K562 (cell line): ENCODE data around the gene CRKL. TPM values are rescaled to one million over a fixed set of nuclear protein-coding genes. Genes with fewer than 3 reads are reported as not detected.

Experiments used
- BCLAF1 ChIP-seq, 2 experiments: fragments of 450-650 bp in 1 of 2; IDR thresholded peaks; 2 replicates each; pipeline ENCODE4 v1.6.1; 2011 to 2017; ENCODE audit warnings: low read depth in 2 of 2, antibody characterized with exemption in 1 of 2, borderline replicate concordance in 1 of 2, low read length in 1 of 2, mild to moderate bottlenecking in 1 of 2, mixed read lengths in 1 of 2; ENCODE audit not compliant: control insufficient read depth in 1 of 2
- CREB5 ChIP-seq: fragments of 250-450 bp; sonication (Bioruptor Pico); IDR thresholded peaks from 2 replicates; pipeline ENCODE4 v1.5.0; 2020; ENCODE audit warnings: mild to moderate bottlenecking
- CREM ChIP-seq: IDR thresholded peaks from 2 replicates; pipeline ENCODE4 v1.6.1; 2014; ENCODE audit warnings: antibody characterized with exemption, low read depth
- E4F1 ChIP-seq: fragments of 250-450 bp; sonication (Bioruptor Pico); IDR thresholded peaks from 2 replicates; pipeline ENCODE4 v1.5.0; 2021; ENCODE audit warnings: mild to moderate bottlenecking, borderline replicate concordance
- GABPA ChIP-seq: fragments of 200-800 bp; sonication (Bioruptor generic); conservative IDR thresholded peaks from 2 replicates; pipeline ENCODE4 v1.6.1; 2016; ENCODE audit warnings: low read depth, missing genetic modification characterization, missing compliant biosample characterization
- HDAC1 ChIP-seq, 2 experiments: fragments of 450-650 bp; IDR thresholded peaks; 2 replicates each; pipeline ENCODE4 v1.6.1; 2016 to 2017; ENCODE audit warnings: inconsistent platforms in 1 of 2, mild to moderate bottlenecking in 1 of 2, moderate library complexity in 1 of 2
- MTA2 ChIP-seq: fragments of 450-650 bp; IDR thresholded peaks from 2 replicates; pipeline ENCODE4 v1.6.1; 2016; ENCODE audit warnings: low read depth
- PHF21A ChIP-seq: fragments of 450-650 bp; IDR thresholded peaks from 2 replicates; pipeline ENCODE4 v1.6.1; 2017; ENCODE audit warnings: low read depth, borderline replicate concordance
- PKNOX1 ChIP-seq: fragments of 450-650 bp; IDR thresholded peaks from 2 replicates; pipeline ENCODE4 v1.6.1; 2016
- PTRF ChIP-seq: fragments of 450-650 bp; IDR thresholded peaks from 2 replicates; pipeline ENCODE4 v1.6.1; 2016; ENCODE audit warnings: mild to moderate bottlenecking, missing genetic modification characterization, missing compliant biosample characterization
- RBM34 ChIP-seq: fragments of 200-400 bp; formaldehyde crosslinking; IDR thresholded peaks from 2 replicates; pipeline ENCODE4 v1.6.1; 2018; ENCODE audit warnings: low read length, borderline replicate concordance; ENCODE audit not compliant: insufficient read depth
- RNF2 ChIP-seq: sonication (generic); IDR thresholded peaks from 2 replicates; pipeline ENCODE4 v1.6.1; 2016
- SREBF1 ChIP-seq: fragments of 150-350 bp; IDR thresholded peaks from 2 replicates; pipeline ENCODE4 v1.6.1; 2014; ENCODE audit warnings: antibody characterized with exemption, low read depth, low read length, borderline replicate concordance
- SRF ChIP-seq, 2 experiments: fragments of 250-450, 450-650 bp in 1 of 2; sonication (Bioruptor Pico) in 1 of 2; sonication (generic) in 1 of 2; formaldehyde crosslinking; IDR thresholded peaks; 2 replicates each; pipeline versions ENCODE4 v1.5.0 to v1.5.1; 2020 to 2022; ENCODE audit warnings: mild to moderate bottlenecking in 1 of 2, missing genetic modification reagents in 1 of 2
- SRSF7 ChIP-seq: fragments of 200-400 bp; formaldehyde crosslinking; optimal IDR thresholded peaks from 2 replicates; pipeline ENCODE3; 2017; ENCODE audit warnings: mild to moderate bottlenecking, low read depth, low read length
- ZFPM2 ChIP-seq: fragments of 250-450 bp; sonication (Bioruptor Pico); IDR thresholded peaks from 2 replicates; pipeline ENCODE4 v1.5.1; 2022; ENCODE audit warnings: mild to moderate bottlenecking
- ZKSCAN3 ChIP-seq: fragments of 250-450 bp; sonication (Bioruptor Pico); IDR thresholded peaks from 2 replicates; pipeline ENCODE4 v1.4.0; 2020
- ZNF184 ChIP-seq: sonication (generic); formaldehyde crosslinking; IDR thresholded peaks from 2 replicates; pipeline ENCODE4 v1.5.0; 2020; ENCODE audit warnings: missing genetic modification reagents
- ZNF780A ChIP-seq: fragments of 250-450 bp; sonication (Bioruptor Pico); IDR thresholded peaks from 2 replicates; pipeline ENCODE4 v1.5.0; 2021; ENCODE audit warnings: mild to moderate bottlenecking
- polyA plus RNA-seq, 8 experiments: library from polyadenylated mRNA; depleted of rRNA in 4 of 8; stranded (reverse) in 5 of 8; unstranded in 3 of 8; fragments of >200 nt; fragmentation: Nextera tagmentation in 2 of 8; fragmentation: Illumina TruSeq in 1 of 8; extraction: Ambion mirVana in 2 of 8; extraction: Trizol in 1 of 8; gene quantifications; 2 replicates each; pipeline versions ENCODE4 v1.2.1 to v1.2.3, GENCODE V29; 2011 to 2014; ENCODE audit warnings: inconsistent platforms in 1 of 8, missing spikeins in 1 of 8
- total RNA-seq, 7 experiments: library from RNA; depleted of rRNA in 6 of 7; stranded (reverse); fragments of >200 nt in 6 of 7; fragmentation: Illumina TruSeq in 2 of 7; extraction: Trizol in 2 of 7; gene quantifications; 2 replicates each; pipeline versions ENCODE4 v1.2.1 to v1.2.3, GENCODE V29; 2011 to 2021; ENCODE audit warnings: low replicate concordance in 1 of 7

Gene CRKL
- total and polyA plus RNA-seq, 9 of the 15 experiments (the other 6 are each of a cell fraction or from before 2014, with no cell fraction given), result 100 to 263 (median 124) TPM

- TF ChIP-seq BCLAF1 (IDR thresholded peaks at IDR 0.05; ENCODE audit: borderline replicate concordance in 1 of 2, control insufficient read depth in 1 of 2, low read depth in 2 of 2, low read length in 1 of 2) (no peak), MTA2 (no peak), ZKSCAN3 (CRISPR knock-in tag) (no peak), HDAC1 (IDR thresholded peaks at IDR 0.05) (no peak), E4F1 (no peak), ZFPM2 (CRISPR knock-in tag) (no peak), PKNOX1 (no peak), PTRF (tag) (no peak), CREM (no peak), GABPA (tag) (no peak), ZNF184 (no peak), SRSF7 (no peak), RNF2 (no peak), SREBF1 (no peak), RBM34 (no peak), PHF21A (no peak), CREB5 (CRISPR knock-in tag) (0 out of 2 replicates have a peak, but pooled peaks have one; percentile 45), ZNF780A (CRISPR knock-in tag) (peak; percentile 70; the same call in 1 of the 2 replicates), SRF (CRISPR knock-in tag; IDR thresholded peaks at IDR 0.05) (0 out of 4 replicates have a peak, but pooled peaks of 1 of the 2 experiments have one; percentile 13)
Observed at GRCh38 chr22:20956258-20957101, 39.3 kb downstream of the CRKL start (continued).
